Loucy (cell line): Measurements from ENCODE around the gene IAH1.

ENCODE experiments used
- EZH2phosphoT487 ChIP-seq: fragments of 200-600 bp; IDR thresholded peaks from 2 replicates; pipeline ENCODE4 v1.6.1; 2018; ENCODE audit warnings: antibody characterized with exemption, mild to moderate bottlenecking, moderate library complexity, borderline replicate concordance
- TF ChIP-seq, protein P1 (sequence below): fragments of 200-600 bp; sonication (generic); conservative IDR thresholded peaks from 2 replicates; pipeline ENCODE4 v1.5.1; 2014; ENCODE audit warnings: mild to moderate bottlenecking, antibody characterized with exemption, low read length

DNA sequence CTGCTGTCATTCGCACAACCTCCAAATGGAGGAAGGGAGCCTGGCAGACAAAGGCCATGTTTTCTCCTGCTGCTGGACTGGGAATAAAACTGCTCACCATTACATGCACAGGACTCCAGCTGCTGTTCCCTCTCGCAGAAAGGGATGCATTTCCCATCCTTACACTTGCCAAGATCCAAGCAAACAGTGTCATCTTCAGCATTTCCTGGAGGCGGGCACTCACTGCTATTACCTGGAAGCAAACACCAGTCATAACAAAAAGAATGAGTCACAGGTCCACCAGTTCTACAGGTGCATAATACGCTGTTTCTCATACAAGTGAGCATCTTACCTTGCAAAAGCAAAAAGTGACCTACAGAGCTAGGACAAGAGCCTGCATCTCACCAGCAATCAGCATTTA is 22.7 kb downstream of the IAH1 start:
- TF ChIP-seq, protein P1, sequence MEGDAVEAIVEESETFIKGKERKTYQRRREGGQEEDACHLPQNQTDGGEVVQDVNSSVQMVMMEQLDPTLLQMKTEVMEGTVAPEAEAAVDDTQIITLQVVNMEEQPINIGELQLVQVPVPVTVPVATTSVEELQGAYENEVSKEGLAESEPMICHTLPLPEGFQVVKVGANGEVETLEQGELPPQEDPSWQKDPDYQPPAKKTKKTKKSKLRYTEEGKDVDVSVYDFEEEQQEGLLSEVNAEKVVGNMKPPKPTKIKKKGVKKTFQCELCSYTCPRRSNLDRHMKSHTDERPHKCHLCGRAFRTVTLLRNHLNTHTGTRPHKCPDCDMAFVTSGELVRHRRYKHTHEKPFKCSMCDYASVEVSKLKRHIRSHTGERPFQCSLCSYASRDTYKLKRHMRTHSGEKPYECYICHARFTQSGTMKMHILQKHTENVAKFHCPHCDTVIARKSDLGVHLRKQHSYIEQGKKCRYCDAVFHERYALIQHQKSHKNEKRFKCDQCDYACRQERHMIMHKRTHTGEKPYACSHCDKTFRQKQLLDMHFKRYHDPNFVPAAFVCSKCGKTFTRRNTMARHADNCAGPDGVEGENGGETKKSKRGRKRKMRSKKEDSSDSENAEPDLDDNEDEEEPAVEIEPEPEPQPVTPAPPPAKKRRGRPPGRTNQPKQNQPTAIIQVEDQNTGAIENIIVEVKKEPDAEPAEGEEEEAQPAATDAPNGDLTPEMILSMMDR = no peak
- TF ChIP-seq EZH2phosphoT487 = no peak
